Keratinocyte (primary cell): ENCODE results near the gene PUM1. TPM values are rescaled to one million over a fixed set of nuclear protein-coding genes. Genes with fewer than 3 reads are reported as not detected.

Source experiments
- DNase-seq: peaks from one replicate; pipeline ENCODE4 v3.0.0-alpha.2; 2011; ENCODE audit warnings: low read depth, missing footprints, low spot score
- FAIRE-seq: peaks from 2 replicates; lab custom pipeline; 2011; peaks lifted over from hg19 to GRCh38; lab: Jason Lieb, UNC
- H2AFZ ChIP-seq: 2 replicates; pipeline ENCODE4 v1.6.0; 2012; ENCODE audit warnings: low read length, control low read depth, inconsistent platforms; ENCODE audit not compliant: control insufficient read depth
- H3K27ac ChIP-seq: 2 replicates; pipeline ENCODE4 v1.5.1; 2011; ENCODE audit warnings: low read length; ENCODE audit not compliant: control insufficient read depth, insufficient read depth
- H3K27me3 ChIP-seq: 3 replicates; pipeline ENCODE4 v1.6.0; 2011; ENCODE audit warnings: low read length; ENCODE audit not compliant: control insufficient read depth, insufficient read depth; ENCODE audit errors: extremely low read depth
- H3K36me3 ChIP-seq, 2 experiments: 2 replicates in 1 of 2; 3 replicates in 1 of 2; pipeline ENCODE4 v1.5.1; 2011; ENCODE audit warnings: low read length in 2 of 2, mild to moderate bottlenecking in 1 of 2; ENCODE audit not compliant: control insufficient read depth in 2 of 2, insufficient read depth in 2 of 2; ENCODE audit errors: extremely low read depth in 1 of 2
- H3K4me1 ChIP-seq: 3 replicates; pipeline ENCODE4 v1.5.1; 2011; ENCODE audit warnings: low read length; ENCODE audit not compliant: control insufficient read depth, insufficient read depth; ENCODE audit errors: extremely low read depth
- H3K4me2 ChIP-seq: 3 replicates; pipeline ENCODE4 v1.6.0; 2011; ENCODE audit warnings: low read depth, low read length; ENCODE audit not compliant: control insufficient read depth, insufficient read depth; ENCODE audit errors: extremely low read depth
- H3K4me3 ChIP-seq, 3 experiments: fragments of 200-600 bp in 1 of 3; sonication (generic) in 1 of 3; 2 replicates in 2 of 3; 3 replicates in 1 of 3; pipeline ENCODE4 v1.5.1; 2011 to 2016; ENCODE audit warnings: low read length in 3 of 3, mild to moderate bottlenecking in 3 of 3, control low read depth in 2 of 3, inconsistent platforms in 1 of 3, low read depth in 1 of 3, mixed read lengths in 1 of 3, mixed run types in 1 of 3, moderate library complexity in 1 of 3; ENCODE audit not compliant: control insufficient read depth in 2 of 3, insufficient read depth in 2 of 3; ENCODE audit errors: extremely low read depth in 1 of 3
- H3K79me2 ChIP-seq: 2 replicates; pipeline ENCODE4 v1.6.0; 2012; ENCODE audit warnings: low read length; ENCODE audit not compliant: control insufficient read depth, insufficient read depth
- H3K9ac ChIP-seq: 3 replicates; pipeline ENCODE4 v1.6.0; 2011; ENCODE audit warnings: low read length; ENCODE audit not compliant: control insufficient read depth, insufficient read depth; ENCODE audit errors: extremely low read depth
- H3K9me1 ChIP-seq: 3 replicates; pipeline ENCODE4 v1.6.0; 2011; ENCODE audit warnings: low read length; ENCODE audit not compliant: control insufficient read depth, insufficient read depth; ENCODE audit errors: extremely low read depth
- H3K9me3 ChIP-seq: 2 replicates; pipeline ENCODE4 v1.5.1; 2012; ENCODE audit warnings: low read depth, low read length; ENCODE audit not compliant: control insufficient read depth
- H4K20me1 ChIP-seq: 3 replicates; pipeline ENCODE4 v1.6.0; 2011; ENCODE audit warnings: low read length; ENCODE audit not compliant: control insufficient read depth, insufficient read depth; ENCODE audit errors: extremely low read depth
- CTCF ChIP-seq, 3 experiments: IDR thresholded peaks in 1 of 3; conservative IDR thresholded peaks in 1 of 3; optimal IDR thresholded peaks in 1 of 3; 2 replicates in 2 of 3; 3 replicates in 1 of 3; pipeline versions ENCODE3 to v1.5.1; 2011; ENCODE audit warnings: low read length in 3 of 3, mild to moderate bottlenecking in 3 of 3, moderate library complexity in 2 of 3, control low read depth in 1 of 3, inconsistent platforms in 1 of 3; ENCODE audit not compliant: insufficient read depth in 2 of 3; ENCODE audit errors: extremely low read depth in 1 of 3
- EZH2 ChIP-seq: IDR thresholded peaks from one replicate; pipeline ENCODE4 v1.6.1; 2012; ENCODE audit warnings: inconsistent platforms, mild to moderate bottlenecking, low read length, moderate library complexity
- dilution Hi-C: fragments of 300-500 bp; cut with MboI; formaldehyde crosslinking; loops from one replicate; pipeline ENCODE4 v1.7.0; 2020; ENCODE audit warnings: low sequenced_read_pairs; ENCODE audit not compliant: extremely low pct_ligation_motif_present
- polyA plus RNA-seq, 5 experiments: library from polyadenylated mRNA; depleted of rRNA in 3 of 5; stranded (reverse) in 3 of 5; stranded (forward) in 1 of 5; unstranded in 1 of 5; fragments of >200 nt; gene quantifications; 1 replicate in 1 of 5; 2 replicates in 3 of 5; 3 replicates in 1 of 5; pipeline versions ENCODE4 v1.2.1 to v1.2.3, GENCODE V29; 2011 to 2012; ENCODE audit warnings: missing spikeins in 2 of 5, low read depth in 1 of 5, low replicate concordance in 1 of 5

PUM1 gene
- polyA plus RNA-seq, 1 donor (not counting 4 experiments of a cell fraction or from before 2014, with no cell fraction given): 68.6 TPM

- H3K4me2 ChIP-seq: no peak overlapping the region
- no peaks in the 10 kb centered on the region for H3K4me1 ChIP-seq
- no peak overlapping the region for H3K4me3 ChIP-seq
- H3K36me3 ChIP-seq: no peaks in the 10 kb centered on the region
- peaks cover 6% of the 10 kb centered on the region for H4K20me1 ChIP-seq
- H3K27me3 ChIP-seq: no peaks in the 10 kb centered on the region
- H3K9me3 ChIP-seq: no peaks in the 10 kb centered on the region
- no peak for FAIRE-seq
- H3K9ac ChIP-seq: no peak overlapping the region
- dilution Hi-C loops: no loop called here
- H2AFZ ChIP-seq: no peak overlapping the region
- no peaks in the 10 kb centered on the region for H3K79me2 ChIP-seq
- H3K9me1 ChIP-seq: no peaks in the 10 kb centered on the region
- no peak for TF ChIP-seq CTCF (optimal IDR thresholded peaks at IDR 0.05 in 1 of 3, IDR thresholded peaks at IDR 0.05 in 1 of 3, conservative IDR thresholded peaks at IDR 0.05 in 1 of 3; ENCODE audit: extremely low read depth in 1 of 3, insufficient read depth in 2 of 3, low read length in 3 of 3)
- TF ChIP-seq EZH2: no peak
- H3K27ac ChIP-seq: no peak overlapping the region
- DNase-seq: no peak
These were observed 171.0 kb downstream of the PUM1 start for GRCh38 chr1:30894508-30894973.

- no peak for FAIRE-seq
These were observed 171.6 kb downstream of the PUM1 start for GRCh38 chr1:30893776-30894507.

More at GRCh38 chr1:30893776-30894507, 171.6 kb downstream of the PUM1 start:
- Histone ChIP-seq H3K36me3 (no peaks in the 10 kb centered on the region), H4K20me1 (peaks cover 6% of the 10 kb centered on the region), H3K27ac (no peak overlapping the region), H3K4me2 (no peak overlapping the region), H3K9ac (no peak overlapping the region), H3K4me3 (no peak overlapping the region), H3K79me2 (no peaks in the 10 kb centered on the region), H3K9me3 (no peaks in the 10 kb centered on the region), H3K27me3 (no peaks in the 10 kb centered on the region), H3K9me1 (no peaks in the 10 kb centered on the region), H3K4me1 (no peaks in the 10 kb centered on the region), H2AFZ (no peak overlapping the region)
- DNase-seq: no peak
- TF ChIP-seq EZH2 (no peak), CTCF (optimal IDR thresholded peaks at IDR 0.05 in 1 of 3, IDR thresholded peaks at IDR 0.05 in 1 of 3, conservative IDR thresholded peaks at IDR 0.05 in 1 of 3; ENCODE audit: extremely low read depth in 1 of 3, insufficient read depth in 2 of 3, low read length in 3 of 3) (no peak)
- dilution Hi-C loops: no loop called here
